NCI-H1694 treated with DMSO at 0.1 percent for 48 hours (cell line): ENCODE measurements around the gene CEP57L1.
"Not testable (repeated sequence)": the region's sequence is repeated elsewhere in the genome, so short reads cannot be mapped to it uniquely, and the experiment has no call there.

Source experiments
- DNase-seq: peaks from one replicate; lab custom pipeline; 2025; lab: John Stamatoyannopoulos, UW

Gene CEP57L1

GRCh38 chr6:109105681-109106080, 10.4 kb downstream of the CEP57L1 start:
- DNase-seq, result no peak

GRCh38 chr6:109109663-109110062, 14.4 kb downstream of the CEP57L1 start:
- not testable (repeated sequence) for DNase-seq

GRCh38 chr6:109112663-109113062, 17.4 kb downstream of the CEP57L1 start:
- not testable (repeated sequence) for DNase-seq

GRCh38 chr6:109117346-109118035, 22.2 kb downstream of the CEP57L1 start:
- DNase-seq, result no peak

GRCh38 chr6:109118337-109118736, 23.0 kb downstream of the CEP57L1 start:
- DNase-seq, result no peak

GRCh38 chr6:109118871-109119354, 23.6 kb downstream of the CEP57L1 start:
- no peak for DNase-seq

- no peak for DNase-seq
Observed at GRCh38 chr6:109121411-109121810, 26.1 kb downstream of the CEP57L1 start.

- no peak for DNase-seq
Observed at GRCh38 chr6:109124219-109124618, 28.9 kb downstream of the CEP57L1 start.

GRCh38 chr6:109125504-109125903, 30.2 kb downstream of the CEP57L1 start:
- DNase-seq, result no peak

DNA sequence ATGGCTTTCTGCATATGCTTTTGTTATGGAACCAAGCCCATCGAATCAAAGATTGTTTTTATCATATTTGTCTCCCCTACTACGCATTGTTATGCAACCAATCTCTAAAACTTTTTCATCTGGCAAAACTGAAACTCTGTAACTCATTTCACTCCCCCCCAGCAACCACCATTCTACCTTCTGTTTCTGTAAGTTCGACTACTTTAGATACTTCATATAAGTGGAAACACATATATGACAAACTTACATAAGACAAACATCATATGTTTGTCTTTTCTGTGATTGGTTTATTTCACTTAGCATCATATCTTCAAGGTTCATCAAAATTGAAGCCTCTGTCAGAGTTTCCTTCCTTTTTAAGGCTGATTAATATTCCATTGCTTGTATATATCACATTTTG, 34.8 kb downstream of the CEP57L1 start:
- DNase-seq, result no peak

- DNase-seq, result not testable (repeated sequence)
Observed at GRCh38 chr6:109135600-109135999, 40.3 kb downstream of the CEP57L1 start.

- DNase-seq, result not testable (repeated sequence)
Observed at GRCh38 chr6:109136039-109136438, 40.7 kb downstream of the CEP57L1 start.

- not testable (repeated sequence) for DNase-seq
Observed at GRCh38 chr6:109136530-109136929, 41.2 kb downstream of the CEP57L1 start.

- no peak for DNase-seq
Observed at GRCh38 chr6:109139109-109139508, 43.8 kb downstream of the CEP57L1 start.

- not testable (repeated sequence) for DNase-seq
Observed at GRCh38 chr6:109142067-109142466, 46.8 kb downstream of the CEP57L1 start.

GRCh38 chr6:109143191-109143590, 47.9 kb downstream of the CEP57L1 start:
- no peak for DNase-seq

- not testable (repeated sequence) for DNase-seq
Observed at GRCh38 chr6:109148251-109148650, 52.9 kb downstream of the CEP57L1 start.

- DNase-seq, result not testable (repeated sequence)
Observed at GRCh38 chr6:109148716-109149115, 53.4 kb downstream of the CEP57L1 start.

GRCh38 chr6:109153752-109154151, 58.4 kb downstream of the CEP57L1 start:
- no peak for DNase-seq

DNA sequence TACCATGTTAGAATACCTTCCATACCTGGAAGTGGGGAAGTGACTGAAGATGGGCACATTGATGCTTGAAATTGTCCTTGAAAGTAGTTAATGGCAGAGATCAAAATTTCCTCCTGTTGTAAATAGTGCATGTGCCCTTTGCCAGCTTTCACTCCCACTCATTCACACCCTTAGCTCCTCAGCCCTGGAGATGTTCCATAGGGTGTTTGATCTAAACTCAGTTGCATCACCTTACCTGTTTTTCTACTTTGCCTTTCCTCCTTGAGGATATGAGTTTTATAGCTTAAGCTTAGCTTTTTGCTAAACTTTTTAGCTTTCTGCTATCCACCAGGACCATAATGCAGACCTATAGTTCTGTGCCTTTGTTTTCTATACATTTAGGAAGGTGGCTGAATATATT, 69.0 kb downstream of the CEP57L1 start:
- DNase-seq, result no peak

GRCh38 chr6:109165392-109165974, 70.2 kb downstream of the CEP57L1 start:
- DNase-seq, result no peak

DNA sequence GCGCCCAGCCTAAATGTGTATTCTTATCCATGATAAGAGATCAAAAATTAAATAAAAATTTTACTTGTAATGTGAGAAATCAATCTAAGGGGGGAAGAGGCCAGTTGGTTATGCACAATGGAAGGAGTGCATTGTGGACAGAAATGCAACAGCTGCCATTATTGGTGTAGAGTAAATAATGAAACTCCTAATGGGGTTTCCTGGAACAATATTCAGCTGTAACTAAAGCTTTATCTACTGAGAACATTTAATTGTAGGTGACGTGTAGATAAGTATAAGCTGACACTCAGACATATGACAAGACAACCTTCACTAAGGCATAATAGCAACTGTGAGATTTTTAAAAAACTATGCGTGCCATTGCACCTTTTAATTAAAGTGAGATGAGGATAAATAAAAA, 71.4 kb downstream of the CEP57L1 start:
- DNase-seq, result no peak

DNA sequence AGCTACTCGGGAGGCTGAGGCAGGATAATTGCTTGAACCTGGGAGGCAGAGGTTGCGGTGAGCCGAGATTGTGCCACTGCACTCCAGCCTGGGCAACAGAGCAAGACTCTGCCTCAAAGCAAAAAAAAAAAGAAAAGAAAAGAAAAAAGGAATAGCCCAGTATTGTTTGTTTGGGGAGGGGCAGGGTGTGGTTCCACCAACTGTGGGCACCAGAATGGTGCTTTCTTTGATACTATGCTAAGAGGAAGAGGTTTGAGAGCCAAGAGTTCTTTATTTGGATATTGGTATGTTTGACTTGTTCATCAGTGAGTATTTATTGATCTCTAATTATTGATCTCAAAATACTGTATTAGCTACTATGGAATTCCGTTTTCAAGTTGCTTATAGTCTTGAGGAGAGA, 72.3 kb downstream of the CEP57L1 start:
- no peak for DNase-seq

GRCh38 chr6:109170333-109170732, 75.0 kb downstream of the CEP57L1 start:
- DNase-seq, result no peak
